SJCRH30 (cell line): ENCODE measurements around the gene RAPH1. TPM values are rescaled to one million over a fixed set of nuclear protein-coding genes. Genes with fewer than 3 reads are reported as not detected.
"Not testable (repeated sequence)": the region's sequence is repeated elsewhere in the genome, so short reads cannot be mapped to it uniquely, and the experiment has no call there.

Experiments used
- DNase-seq, 2 experiments: peaks; one replicate each; pipeline ENCODE4 v3.0.0-alpha.2; 2015 to 2020
- H3K27ac ChIP-seq: fragments of 250-450 bp; sonication (Bioruptor Pico); 2 replicates; pipeline ENCODE4 v1.5.1; 2020; ENCODE audit warnings: mild to moderate bottlenecking, moderate library complexity
- H3K27me3 ChIP-seq: fragments of 250-450 bp; sonication (Bioruptor Pico); 2 replicates; pipeline ENCODE4 v1.5.1; 2020; ENCODE audit warnings: mild to moderate bottlenecking, moderate library complexity
- H3K36me3 ChIP-seq: fragments of 250-450 bp; sonication (Bioruptor Pico); 2 replicates; pipeline ENCODE4 v1.5.1; 2020; ENCODE audit warnings: mild to moderate bottlenecking, moderate library complexity
- H3K4me1 ChIP-seq: fragments of 250-450 bp; sonication (Bioruptor Pico); 2 replicates; pipeline ENCODE4 v1.5.1; 2020; ENCODE audit warnings: mild to moderate bottlenecking, moderate library complexity
- H3K4me3 ChIP-seq: fragments of 250-450 bp; sonication (Bioruptor Pico); 2 replicates; pipeline ENCODE4 v1.5.1; 2020; ENCODE audit warnings: mild to moderate bottlenecking, moderate library complexity
- H3K9me3 ChIP-seq: fragments of 250-450 bp; sonication (Bioruptor Pico); replicated peaks from 2 replicates; pipeline ENCODE4 v1.5.1; 2020; ENCODE audit warnings: mild to moderate bottlenecking, moderate library complexity
- total RNA-seq: library from RNA; depleted of rRNA; stranded (reverse); fragments of >200 nt; shearing (Covaris generic); gene quantifications from 2 replicates; pipeline ENCODE4 v1.2.3, GENCODE V29; 2014

Gene RAPH1
- total RNA-seq, 1 experiment from 2014 or later, result 25.7 TPM

DNA sequence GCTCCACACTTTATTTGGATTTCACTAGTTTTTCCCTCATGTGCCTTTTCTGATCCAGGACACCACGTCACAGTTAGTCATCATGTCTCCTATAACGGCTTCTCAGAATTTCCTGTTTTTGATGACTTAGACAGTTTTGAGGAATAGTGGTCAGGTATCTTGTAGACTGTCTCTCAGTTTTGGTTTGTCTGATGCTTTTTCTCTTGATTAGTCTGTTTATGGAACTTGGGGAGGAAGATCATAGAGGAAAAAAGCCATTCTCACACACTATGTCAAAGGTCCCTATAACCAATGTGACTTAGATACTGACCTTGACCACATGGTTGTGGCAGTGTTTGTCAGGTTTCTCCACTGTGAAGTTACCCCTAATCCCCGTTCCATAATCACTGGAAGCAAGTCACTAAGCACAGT lies 89.0 kb downstream of the RAPH1 start:
- Histone ChIP-seq H3K9me3 (no peaks in the 10 kb centered on the region), H3K27ac (no peak overlapping the region), H3K27me3 (no peaks in the 10 kb centered on the region), H3K4me3 (no peak overlapping the region), H3K36me3 (peaks cover 71% of the 10 kb centered on the region), H3K4me1 (no peaks in the 10 kb centered on the region; the same call in 1 of the 2 replicates)
- DNase-seq, result no peak

DNA sequence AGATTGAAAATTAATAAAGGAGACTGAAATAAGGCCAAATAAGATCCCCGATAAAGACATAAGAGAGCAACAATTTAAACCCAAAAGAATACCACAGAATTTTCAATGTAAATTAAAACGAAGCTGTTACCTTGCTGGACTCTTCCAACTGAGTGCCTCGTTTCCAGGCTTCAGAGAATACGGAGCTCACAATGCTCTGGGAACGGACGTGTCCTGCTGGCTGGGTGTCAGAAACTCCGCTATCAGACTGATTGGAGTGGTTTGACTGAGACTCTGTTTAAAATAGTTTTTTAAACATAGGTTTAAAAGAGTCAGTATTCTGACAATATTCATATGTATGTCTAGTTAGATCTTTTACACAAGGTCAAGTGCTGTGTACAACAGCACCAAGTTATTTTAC lies 90.4 kb downstream of the RAPH1 start:
- H3K4me1 ChIP-seq, result no peaks in the 10 kb centered on the region
- DNase-seq, result no peak
- H3K4me3 ChIP-seq, result no peak overlapping the region
- H3K27ac ChIP-seq, result no peak overlapping the region
- peaks cover 64% of the 10 kb centered on the region for H3K36me3 ChIP-seq
- H3K27me3 ChIP-seq, result no peaks in the 10 kb centered on the region
- no peaks in the 10 kb centered on the region for H3K9me3 ChIP-seq

DNA sequence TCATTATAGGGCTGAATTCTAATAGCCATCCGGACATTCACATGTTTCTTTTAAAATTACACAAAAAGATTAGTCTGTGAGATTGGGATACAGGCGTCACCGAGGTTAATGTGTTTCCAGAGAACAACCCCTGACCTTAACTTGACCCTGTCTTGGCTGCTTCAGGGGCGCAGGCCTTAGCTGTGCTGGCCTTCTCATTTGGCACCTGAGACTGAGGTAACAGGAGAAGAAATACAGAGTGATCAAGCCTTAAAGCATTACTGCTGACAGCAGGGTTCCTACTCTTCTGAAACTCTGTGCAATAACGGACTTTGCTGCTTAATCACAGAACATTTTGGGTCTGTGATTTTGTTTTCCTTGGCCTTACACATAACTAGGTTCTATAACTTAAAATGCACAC lies 92.6 kb downstream of the RAPH1 start:
- no peaks in the 10 kb centered on the region for H3K27me3 ChIP-seq
- no peak overlapping the region for H3K27ac ChIP-seq

DNA sequence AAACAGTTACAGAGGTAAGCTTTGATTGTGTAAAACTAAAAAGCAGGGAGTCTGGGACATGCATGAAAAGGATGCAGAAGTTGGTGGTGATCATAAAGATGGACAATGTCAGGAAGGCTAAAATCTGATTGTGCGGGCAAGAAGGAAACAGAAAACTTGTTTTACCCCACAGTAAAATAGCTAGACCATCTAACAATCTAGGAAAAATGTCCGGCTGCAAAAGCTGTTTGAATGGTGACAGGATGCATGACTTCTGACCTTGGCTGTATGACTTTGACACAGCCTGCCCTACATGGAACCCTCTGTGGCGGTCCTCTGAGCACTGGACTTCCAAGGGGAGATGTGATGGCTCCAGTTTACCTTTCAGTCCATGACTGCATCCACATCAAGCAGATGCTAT lies 93.6 kb downstream of the RAPH1 start:
- no peak overlapping the region for H3K4me3 ChIP-seq
- H3K9me3 ChIP-seq, result no peaks in the 10 kb centered on the region
- no peaks in the 10 kb centered on the region for H3K4me1 ChIP-seq
- no peak for DNase-seq
- H3K36me3 ChIP-seq, result peaks cover 71% of the 10 kb centered on the region
- no peak overlapping the region for H3K27ac ChIP-seq
- no peaks in the 10 kb centered on the region for H3K27me3 ChIP-seq

More for the DNA sequence above, 92.6 kb downstream of the RAPH1 start:
- Histone ChIP-seq H3K4me1 (no peaks in the 10 kb centered on the region), H3K36me3 (peaks cover 67% of the 10 kb centered on the region), H3K9me3 (no peaks in the 10 kb centered on the region), H3K4me3 (no peak overlapping the region)
- no peak for DNase-seq

DNA sequence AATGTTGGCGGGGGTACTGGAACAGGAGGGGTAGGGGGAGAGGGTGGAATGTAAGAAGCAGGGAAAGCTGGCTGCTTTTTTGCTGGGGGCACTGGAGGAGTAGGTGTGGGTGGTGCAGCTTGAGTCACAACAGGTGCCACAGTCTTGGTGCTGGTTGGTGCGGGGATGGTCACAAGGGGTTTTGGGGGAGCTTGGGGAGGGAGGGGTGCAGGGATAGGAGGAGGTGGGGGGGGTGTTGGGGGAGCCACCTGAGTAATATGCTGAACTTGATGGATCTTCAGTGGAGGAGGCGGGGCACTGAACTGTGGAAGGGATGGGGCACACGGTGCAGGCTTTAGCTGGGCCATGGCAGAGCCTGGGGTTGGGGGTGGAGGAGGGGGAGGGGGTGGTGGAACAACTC lies 94.4 kb downstream of the RAPH1 start:
- no peak overlapping the region for H3K4me3 ChIP-seq
- no peak for DNase-seq
- H3K27ac ChIP-seq, result no peak overlapping the region
- H3K4me1 ChIP-seq, result no peaks in the 10 kb centered on the region
- peaks cover 71% of the 10 kb centered on the region for H3K36me3 ChIP-seq
- H3K27me3 ChIP-seq, result no peaks in the 10 kb centered on the region
- H3K9me3 ChIP-seq, result no peaks in the 10 kb centered on the region

DNA sequence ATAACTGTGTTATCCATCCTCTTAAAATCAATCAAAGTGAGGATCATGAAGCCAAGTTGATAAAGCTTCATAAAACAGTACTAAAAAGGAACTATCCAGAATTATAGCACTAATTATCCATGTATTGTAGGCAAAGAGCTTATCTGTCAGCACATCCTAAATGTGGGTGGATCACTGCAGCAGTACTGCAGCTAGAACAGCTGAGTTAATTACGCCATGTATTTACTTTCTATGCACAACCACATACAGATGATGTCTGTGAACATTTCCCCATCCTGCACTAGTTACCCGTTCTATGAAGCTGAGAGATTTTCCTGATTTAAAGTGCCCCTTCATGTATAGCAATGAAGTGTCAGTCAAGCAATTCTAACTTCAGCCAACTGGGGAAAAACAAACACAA lies 96.6 kb downstream of the RAPH1 start:
- Histone ChIP-seq H3K36me3 (peaks cover 72% of the 10 kb centered on the region), H3K4me1 (no peaks in the 10 kb centered on the region), H3K9me3 (no peaks in the 10 kb centered on the region), H3K27me3 (no peaks in the 10 kb centered on the region), H3K4me3 (no peak overlapping the region), H3K27ac (no peak overlapping the region)
- DNase-seq, result no peak

DNA sequence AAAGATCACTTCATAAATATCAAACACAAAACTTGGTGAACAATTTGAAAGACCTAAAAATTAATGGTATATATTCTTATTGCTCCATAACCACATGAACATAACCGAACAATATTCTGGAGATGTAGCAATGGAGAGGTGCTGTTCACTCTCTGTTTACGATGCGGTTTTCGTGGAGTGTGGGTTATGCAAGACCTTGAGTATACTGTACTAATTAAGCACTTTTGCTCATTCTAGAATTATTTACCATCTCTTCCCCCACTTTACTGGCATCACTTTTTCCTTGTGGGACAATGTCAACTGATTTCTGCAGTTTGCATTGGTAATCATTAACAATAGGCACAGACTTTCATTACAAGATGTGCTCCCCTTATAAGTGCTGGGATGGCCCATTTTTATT lies 97.6 kb downstream of the RAPH1 start:
- Histone ChIP-seq H3K4me1 (no peaks in the 10 kb centered on the region), H3K27me3 (no peaks in the 10 kb centered on the region), H3K27ac (no peak overlapping the region), H3K36me3 (peaks cover 64% of the 10 kb centered on the region), H3K9me3 (no peaks in the 10 kb centered on the region), H3K4me3 (no peak overlapping the region)
- DNase-seq, result no peak

DNA sequence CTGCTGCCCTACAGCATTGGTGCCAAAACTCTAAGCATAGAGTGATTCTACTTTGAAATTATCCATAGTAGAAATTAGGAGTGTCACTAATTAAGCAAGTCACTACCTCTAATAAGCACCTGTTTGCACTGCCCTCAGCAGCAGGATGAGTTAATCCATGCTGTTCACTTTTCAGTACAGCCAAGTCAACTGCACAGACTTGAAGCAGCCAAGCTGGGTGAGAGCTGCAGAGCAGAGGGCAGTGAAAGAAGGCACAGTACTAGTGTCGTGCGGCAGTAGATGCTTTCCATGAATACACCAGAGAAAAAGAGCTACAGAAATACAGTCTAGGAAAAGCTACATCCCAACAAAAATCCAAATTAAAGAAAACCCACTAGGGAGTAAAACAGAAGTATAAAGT lies 98.6 kb downstream of the RAPH1 start:
- no peaks in the 10 kb centered on the region for H3K4me1 ChIP-seq
- no peaks in the 10 kb centered on the region for H3K27me3 ChIP-seq
- no peak for DNase-seq
- H3K9me3 ChIP-seq, result no peaks in the 10 kb centered on the region
- no peak overlapping the region for H3K27ac ChIP-seq
- peaks cover 53% of the 10 kb centered on the region for H3K36me3 ChIP-seq
- H3K4me3 ChIP-seq, result no peak overlapping the region

DNA sequence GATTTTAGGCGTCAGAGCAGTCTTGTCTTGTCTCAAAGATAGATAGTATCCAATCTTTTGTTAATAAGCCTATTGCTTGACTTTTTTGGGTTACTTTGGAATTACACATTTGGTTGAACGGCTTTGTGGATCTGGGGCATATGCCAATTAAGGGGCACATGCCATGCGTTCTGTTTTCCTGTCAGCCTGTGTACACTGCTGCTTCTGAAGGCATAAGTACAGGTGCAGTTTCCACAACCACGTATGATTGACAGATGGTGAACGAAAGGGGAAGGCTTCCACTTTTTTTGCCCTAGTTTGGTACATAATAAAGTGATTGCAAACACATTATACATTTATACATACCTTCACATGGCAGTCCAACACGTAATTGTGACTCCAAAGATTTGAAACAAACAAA lies 102.3 kb downstream of the RAPH1 start:
- Histone ChIP-seq H3K9me3 (no peaks in the 10 kb centered on the region), H3K27ac (no peak overlapping the region), H3K4me1 (no peaks in the 10 kb centered on the region), H3K27me3 (no peaks in the 10 kb centered on the region), H3K4me3 (no peak overlapping the region), H3K36me3 (peaks cover 36% of the 10 kb centered on the region)
- no peak for DNase-seq

DNA sequence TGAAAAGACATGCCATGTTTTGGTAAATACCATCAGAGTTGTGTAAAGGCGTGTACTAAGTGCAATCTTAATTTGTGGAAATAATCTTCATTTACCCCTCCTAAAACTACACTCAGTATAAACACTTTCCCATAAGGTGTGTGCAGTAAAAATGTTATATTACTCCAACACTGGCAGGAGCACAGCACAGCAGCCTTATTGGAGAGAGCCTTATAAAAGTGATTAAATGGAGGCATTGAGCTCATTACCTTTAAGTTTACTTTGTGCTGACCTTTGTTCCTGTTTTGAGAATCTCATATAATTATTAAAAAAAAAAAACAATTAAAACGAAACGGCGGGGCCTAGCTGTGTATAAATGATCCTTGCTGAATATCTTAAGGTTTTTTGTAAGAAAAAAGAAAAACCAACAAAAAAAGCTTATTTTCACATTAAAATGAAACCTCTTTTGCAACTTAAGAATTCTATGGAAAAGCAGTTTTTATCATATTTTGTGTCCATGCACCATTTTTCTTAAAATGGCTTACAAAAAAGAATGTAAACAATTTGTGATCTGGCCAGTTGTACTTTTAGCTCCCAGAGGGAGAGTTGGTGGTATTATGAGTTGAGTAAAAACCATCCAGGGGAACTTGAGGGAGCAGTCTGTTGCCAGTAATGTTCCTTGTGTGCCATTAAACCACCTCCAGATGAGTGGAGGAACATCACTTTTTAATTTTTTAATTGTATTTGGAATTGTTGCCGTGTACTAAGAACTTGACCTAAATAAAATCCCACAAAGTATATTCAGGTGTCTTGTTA lies 103.5 kb downstream of the RAPH1 start:
- DNase-seq, result no peak

DNA sequence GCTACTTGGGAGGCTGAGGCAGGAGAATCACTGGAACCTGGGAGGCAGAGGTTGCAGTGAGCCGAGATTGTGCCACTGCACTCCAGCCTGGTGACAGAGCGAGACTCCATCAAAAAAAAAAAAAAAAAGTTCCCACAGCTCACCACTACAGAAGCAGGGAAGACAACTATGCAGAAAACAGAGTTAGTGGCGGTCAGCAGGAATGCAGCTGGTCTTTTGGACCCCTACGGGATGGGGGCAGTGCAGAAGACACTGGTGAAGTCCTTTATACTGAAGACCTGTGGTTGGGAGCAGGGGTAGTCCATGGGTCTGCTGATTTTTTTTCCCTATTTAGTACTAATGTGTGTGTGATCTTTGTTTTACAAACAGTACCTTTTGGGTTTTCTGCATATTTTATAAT lies 105.5 kb downstream of the RAPH1 start:
- H3K4me1 ChIP-seq, H3K4me3 ChIP-seq, H3K9me3 ChIP-seq, H3K27ac ChIP-seq, H3K27me3 ChIP-seq, DNase-seq: not testable (repeated sequence)
- peaks cover 23% of the 10 kb centered on the region for H3K36me3 ChIP-seq

More for the DNA sequence above, 103.5 kb downstream of the RAPH1 start:
- peaks cover 26% of the 10 kb centered on the region for H3K36me3 ChIP-seq
- H3K4me1 ChIP-seq, result no peaks in the 10 kb centered on the region
- H3K27ac ChIP-seq, result no peak overlapping the region
- no peak overlapping the region for H3K4me3 ChIP-seq
- no peaks in the 10 kb centered on the region for H3K9me3 ChIP-seq
- no peaks in the 10 kb centered on the region for H3K27me3 ChIP-seq

DNA sequence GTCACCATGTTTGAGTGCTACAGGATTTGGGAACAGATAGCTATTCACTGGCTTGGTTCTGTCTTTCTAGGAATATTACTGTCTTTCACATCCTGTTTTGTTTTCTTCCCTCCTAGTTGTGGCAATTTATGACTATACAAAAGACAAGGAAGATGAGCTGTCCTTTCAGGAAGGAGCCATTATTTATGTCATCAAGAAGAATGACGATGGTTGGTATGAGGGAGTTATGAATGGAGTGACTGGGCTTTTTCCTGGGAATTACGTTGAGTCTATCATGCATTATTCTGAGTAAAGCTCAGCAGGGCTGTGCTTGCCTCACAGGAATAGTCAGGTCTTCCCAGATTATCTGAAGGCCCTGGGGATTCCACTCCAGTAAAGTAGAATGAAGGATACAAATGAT lies 108.0 kb downstream of the RAPH1 start:
- no peak overlapping the region for H3K27ac ChIP-seq

DNA sequence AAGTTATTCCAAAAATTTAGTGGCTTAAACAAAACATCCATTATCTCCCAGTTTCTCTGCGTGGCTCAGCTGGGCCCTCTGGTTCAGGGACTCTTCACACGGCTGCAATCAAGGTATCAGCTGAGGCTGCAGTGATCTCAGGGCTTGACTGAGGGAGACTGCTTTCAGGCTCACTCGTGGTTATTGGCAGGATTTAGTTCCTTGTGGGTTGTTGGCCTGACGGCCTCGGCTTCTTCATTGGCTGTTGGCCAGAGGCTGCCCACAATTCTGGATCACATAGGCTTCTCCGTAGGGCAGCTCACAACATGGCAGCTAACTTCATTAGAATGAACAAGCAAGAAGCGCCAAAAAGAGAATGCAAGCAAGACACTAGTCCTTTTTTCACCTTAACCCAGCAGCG lies 116.8 kb downstream of the RAPH1 start:
- Histone ChIP-seq H3K9me3 (0 out of 2 replicates have a peak, but pooled peaks cover 2% of the 10 kb centered on the region), H3K36me3 (peaks cover 51% of the 10 kb centered on the region), H3K27ac (no peak overlapping the region), H3K27me3 (no peaks in the 10 kb centered on the region), H3K4me3 (no peak overlapping the region), H3K4me1 (no peaks in the 10 kb centered on the region)
- no peak for DNase-seq

More for the DNA sequence above, 108.0 kb downstream of the RAPH1 start:
- Histone ChIP-seq H3K36me3 (peaks cover 30% of the 10 kb centered on the region), H3K9me3 (no peaks in the 10 kb centered on the region), H3K4me3 (no peak overlapping the region), H3K4me1 (no peaks in the 10 kb centered on the region), H3K27me3 (no peaks in the 10 kb centered on the region)
- no peak for DNase-seq

DNA sequence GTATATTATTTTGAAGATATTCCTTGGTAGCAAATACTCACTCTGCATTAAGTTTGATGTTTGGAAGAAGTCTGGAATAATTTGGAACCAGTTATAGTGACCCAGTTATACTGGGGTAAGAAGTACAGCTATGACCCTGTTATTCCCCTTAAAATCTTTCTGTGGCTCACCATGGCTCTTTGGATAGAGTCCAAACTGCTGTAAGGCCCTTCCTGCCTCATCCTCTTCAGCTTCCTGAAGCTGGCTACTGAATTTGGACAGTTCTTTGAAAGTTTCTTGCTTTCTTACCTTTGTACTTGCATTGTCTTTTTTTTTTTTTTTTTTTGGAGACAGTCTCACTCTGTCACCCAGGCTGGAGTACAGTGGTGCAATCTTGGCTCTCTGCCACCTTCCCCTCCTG lies 121.3 kb downstream of the RAPH1 start:
- Histone ChIP-seq H3K4me3 (no peak overlapping the region), H3K27me3 (no peaks in the 10 kb centered on the region), H3K27ac (no peak overlapping the region), H3K9me3 (0 out of 2 replicates have a peak, but pooled peaks cover 2% of the 10 kb centered on the region), H3K36me3 (peaks cover 70% of the 10 kb centered on the region), H3K4me1 (no peaks in the 10 kb centered on the region)
- DNase-seq, result no peak

DNA sequence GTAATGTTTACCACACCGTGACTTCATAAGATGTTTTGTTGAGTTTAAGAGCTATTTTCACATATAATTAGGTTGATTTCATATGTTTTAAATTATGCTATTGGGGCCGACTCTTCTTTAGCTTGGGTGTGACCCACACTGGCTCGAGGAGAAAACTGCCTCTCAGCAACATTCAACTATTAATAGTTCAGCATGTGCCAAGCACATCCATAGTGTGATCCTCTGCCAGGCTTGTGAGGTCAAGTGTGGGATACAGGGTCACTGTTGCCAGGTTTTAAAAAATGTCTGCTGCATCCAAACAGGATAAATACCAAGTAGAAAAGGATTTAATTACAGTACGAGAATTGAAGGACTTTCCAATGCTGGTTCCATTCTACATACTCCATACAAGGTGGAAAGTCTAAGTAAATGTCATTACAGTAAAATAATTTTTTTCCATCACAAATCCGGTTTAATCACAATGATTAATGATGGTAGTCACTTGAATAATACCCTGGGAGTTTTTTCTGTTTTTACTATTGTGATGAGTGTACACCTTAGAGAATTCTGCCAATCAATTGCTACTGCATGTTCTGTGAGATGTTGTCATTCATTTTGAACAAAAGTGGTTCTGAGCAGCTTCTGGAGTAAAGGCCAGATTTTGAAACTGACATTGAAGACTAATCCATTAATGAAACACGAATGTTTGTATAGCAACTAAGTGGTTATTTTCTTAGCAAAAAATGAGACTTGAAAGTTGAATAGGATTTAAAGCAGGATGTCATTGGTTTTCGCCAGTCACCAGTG lies 122.4 kb downstream of the RAPH1 start:
- H3K9me3 ChIP-seq, result no peaks in the 10 kb centered on the region
- peaks cover 61% of the 10 kb centered on the region for H3K36me3 ChIP-seq
- no peaks in the 10 kb centered on the region for H3K27me3 ChIP-seq
- no peak for DNase-seq
- H3K4me3 ChIP-seq, result no peak overlapping the region
- H3K27ac ChIP-seq, result no peak overlapping the region
- no peaks in the 10 kb centered on the region for H3K4me1 ChIP-seq
